CD1c-positive myeloid dendritic cell (primary cell): ENCODE measurements around the gene GGCT.
"Not testable (repeated sequence)": the region's sequence is repeated elsewhere in the genome, so short reads cannot be mapped to it uniquely, and the experiment has no call there.

Source experiments
- DNase-seq: peaks from one replicate; pipeline ENCODE4 v3.0.0-alpha.2; 2016; ENCODE audit errors: extremely low spot score

GGCT gene

GRCh38 chr7:30515761-30516160 is 11.1 kb upstream of the GGCT start:
- DNase-seq: no peak

GRCh38 chr7:30514776-30515175 is 10.1 kb upstream of the GGCT start:
- DNase-seq: no peak

- DNase-seq: no peak
Observed at GRCh38 chr7:30514177-30514576, 9.5 kb upstream of the GGCT start.

GRCh38 chr7:30513762-30514161 is 9.1 kb upstream of the GGCT start:
- DNase-seq: no peak

- no peak for DNase-seq
Observed at GRCh38 chr7:30511973-30512662, 7.5 kb upstream of the GGCT start.

GRCh38 chr7:30511494-30511893 is 6.9 kb upstream of the GGCT start:
- no peak for DNase-seq

- DNase-seq: peak; percentile 50
Observed at GRCh38 chr7:30510124-30511075, 5.8 kb upstream of the GGCT start.

GRCh38 chr7:30509171-30509857 is 4.7 kb upstream of the GGCT start:
- not testable (repeated sequence) for DNase-seq

- not testable (repeated sequence) for DNase-seq
Observed at GRCh38 chr7:30507346-30507900, 2.8 kb upstream of the GGCT start.

- DNase-seq: peak; percentile 16
Observed at GRCh38 chr7:30505174-30505697, 607 bp upstream of the GGCT start.

GRCh38 chr7:30503274-30504212 is 1.1 kb downstream of the GGCT start:
- no peak for DNase-seq

- peak; percentile 36 for DNase-seq
Observed at GRCh38 chr7:30502470-30503251, 2.0 kb downstream of the GGCT start.

GRCh38 chr7:30501264-30501663 is 3.4 kb downstream of the GGCT start:
- no peak for DNase-seq

- DNase-seq: no peak
Observed at GRCh38 chr7:30493228-30493627, 11.4 kb downstream of the GGCT start.

GRCh38 chr7:30491417-30491816 is 13.2 kb downstream of the GGCT start:
- DNase-seq: no peak

- DNase-seq: no peak
Observed at GRCh38 chr7:30487371-30487770, 17.3 kb downstream of the GGCT start.

GRCh38 chr7:30485667-30486066 is 19.0 kb downstream of the GGCT start:
- DNase-seq: no peak

GRCh38 chr7:30481416-30481815 is 23.2 kb downstream of the GGCT start:
- DNase-seq: not testable (repeated sequence)

- DNase-seq: peak; percentile 39
Observed at GRCh38 chr7:30479202-30480120, 25.2 kb downstream of the GGCT start.
